Measurements from ENCODE around the gene ISYNA1. TPM values are rescaled to one million over a fixed set of nuclear protein-coding genes. Genes with fewer than 3 reads are reported as not detected.
A peak's percentile ranks its signal among the peaks of the same experiment; 100 is the strongest.

Gene ISYNA1
- total and polyA plus RNA-seq, 2 of the 13 experiments (the other 11 are each of a cell fraction or from before 2014, with no cell fraction given), result 29.6 to 48.5 TPM

- peak; percentile 86 for TF ChIP-seq PRDM10 (CRISPR knock-in tag; IDR thresholded peaks at IDR 0.05; ENCODE audit: low read depth)
- peak; percentile 90 for TF ChIP-seq MIXL1 (CRISPR knock-in tag; IDR thresholded peaks at IDR 0.05)
- TF ChIP-seq UBTF (CRISPR knock-in tag; IDR thresholded peaks at IDR 0.05), result peak; percentile 53
- no peak for TF ChIP-seq HNRNPL (IDR thresholded peaks at IDR 0.05; ENCODE audit: low read depth, low read length)
- TF ChIP-seq IKZF5 (CRISPR knock-in tag; IDR thresholded peaks at IDR 0.05), result peak; percentile 92
- no peak for TF ChIP-seq RFX1 (IDR thresholded peaks at IDR 0.05)
- TF ChIP-seq ZNF251 (CRISPR knock-in tag; IDR thresholded peaks at IDR 0.05), result no peak
- peak; percentile 87 for TF ChIP-seq PHF21A (CRISPR knock-in tag; IDR thresholded peaks at IDR 0.05)
- TF ChIP-seq ZNF790 (CRISPR knock-in tag; IDR thresholded peaks at IDR 0.05; ENCODE audit: borderline replicate concordance), result no peak; the same call in 1 of the 2 replicates
- TF ChIP-seq REST (IDR thresholded peaks at IDR 0.05; ENCODE audit: borderline replicate concordance in 1 of 2, low read depth in 1 of 2, low read length in 2 of 2), result no peak
- peak; percentile 92 for TF ChIP-seq FOXO1 (CRISPR knock-in tag; IDR thresholded peaks at IDR 0.05)
- TF ChIP-seq PTBP1 (IDR thresholded peaks at IDR 0.05; ENCODE audit: low read depth, low read length, poor library complexity, severe bottlenecking), result peak; percentile 9
- TF ChIP-seq PPARG (CRISPR knock-in tag; conservative IDR thresholded peaks at IDR 0.05), result peak; percentile 68
- peak; percentile 94; the same call in 1 of the 2 replicates for TF ChIP-seq FOXK1 (CRISPR knock-in tag; IDR thresholded peaks at IDR 0.05; ENCODE audit: borderline replicate concordance, low read depth)
- peak; percentile 8; the same call in 1 of the 2 replicates for TF ChIP-seq RAD21 (CRISPR knock-in tag; IDR thresholded peaks at IDR 0.05)
- peak; percentile 92; the same call in 1 of the 2 replicates for TF ChIP-seq MYC (CRISPR knock-in tag; IDR thresholded peaks at IDR 0.05; ENCODE audit: borderline replicate concordance)
These were observed 40.8 kb upstream of the ISYNA1 start (continued) for GRCh38 chr19:18478545-18479311.
